ENCODE data around the gene TSHZ1. TPM values are rescaled to one million over a fixed set of nuclear protein-coding genes. Genes with fewer than 3 reads are reported as not detected.

Gene TSHZ1
- total RNA-seq, 2 experiments from 2014 or later: 5.9 to 9.5 TPM

DNA sequence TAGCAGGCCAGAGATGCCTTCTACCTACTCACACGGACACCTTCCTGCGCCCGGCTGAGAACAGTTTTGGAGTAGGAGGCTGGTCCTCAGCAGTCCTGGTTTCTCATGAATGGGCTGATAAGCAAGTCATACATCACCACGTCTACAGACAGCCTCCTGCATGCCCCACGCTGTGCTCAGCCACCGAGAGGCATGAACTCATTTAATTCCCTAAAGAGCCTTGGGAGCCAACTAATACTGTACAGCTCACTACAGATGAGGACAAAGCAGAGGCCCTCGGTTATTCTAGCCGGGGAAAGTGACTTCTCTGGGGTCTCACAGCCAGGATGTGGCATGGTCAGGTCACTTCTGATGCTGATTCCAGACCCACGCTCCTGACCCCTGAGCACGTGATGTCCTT is 105.6 kb downstream of the TSHZ1 start:
- Histone ChIP-seq H2AFZ (ENCODE audit: low read length) (no peak overlapping the region), H3K79me2 (ENCODE audit: insufficient read depth, low read depth, low read length) (no peaks in the 10 kb centered on the region), H3K4me1 (ENCODE audit: insufficient read depth, low read length, poor library complexity, severe bottlenecking) (no peaks in the 10 kb centered on the region), H3K9me3 (ENCODE audit: low read length) (no peaks in the 10 kb centered on the region), H3K36me3 (ENCODE audit: insufficient read depth, low read length) (no peaks in the 10 kb centered on the region), H4K20me1 (ENCODE audit: insufficient read depth, low read length) (no peaks in the 10 kb centered on the region), H3K9me2 (ENCODE audit: insufficient read depth, low read length) (no peaks in the 10 kb centered on the region), H3K27ac (ENCODE audit: low read depth, low read length, poor library complexity, severe bottlenecking) (no peak overlapping the region), H3K4me2 (ENCODE audit: low read length) (no peak overlapping the region), H3K4me3 (ENCODE audit: low read depth, low read length, poor library complexity, severe bottlenecking) (no peak overlapping the region)
- ChIA-PET POLR2A (interaction anchor here (0.6 kb wide), 1 partner anchor 16 kb away, joined by 3 read pairs; no protein-coding TSS in a partner anchor), CTCF (ENCODE audit: unreplicated experiment) (no interaction called here)
- DNase-seq (ENCODE audit: low spot score): no peak
- BruUV-seq (replicated peaks): no TSS peak
- intact Hi-C loops (cut with micrococcal nuclease; ENCODE audit: unreplicated experiment): no loop called here
- TF ChIP-seq EZH2phosphoT487 (IDR thresholded peaks at IDR 0.05; ENCODE audit: borderline replicate concordance, low read depth, low read length): no peak
- TF ChIP-seq, protein P1, sequence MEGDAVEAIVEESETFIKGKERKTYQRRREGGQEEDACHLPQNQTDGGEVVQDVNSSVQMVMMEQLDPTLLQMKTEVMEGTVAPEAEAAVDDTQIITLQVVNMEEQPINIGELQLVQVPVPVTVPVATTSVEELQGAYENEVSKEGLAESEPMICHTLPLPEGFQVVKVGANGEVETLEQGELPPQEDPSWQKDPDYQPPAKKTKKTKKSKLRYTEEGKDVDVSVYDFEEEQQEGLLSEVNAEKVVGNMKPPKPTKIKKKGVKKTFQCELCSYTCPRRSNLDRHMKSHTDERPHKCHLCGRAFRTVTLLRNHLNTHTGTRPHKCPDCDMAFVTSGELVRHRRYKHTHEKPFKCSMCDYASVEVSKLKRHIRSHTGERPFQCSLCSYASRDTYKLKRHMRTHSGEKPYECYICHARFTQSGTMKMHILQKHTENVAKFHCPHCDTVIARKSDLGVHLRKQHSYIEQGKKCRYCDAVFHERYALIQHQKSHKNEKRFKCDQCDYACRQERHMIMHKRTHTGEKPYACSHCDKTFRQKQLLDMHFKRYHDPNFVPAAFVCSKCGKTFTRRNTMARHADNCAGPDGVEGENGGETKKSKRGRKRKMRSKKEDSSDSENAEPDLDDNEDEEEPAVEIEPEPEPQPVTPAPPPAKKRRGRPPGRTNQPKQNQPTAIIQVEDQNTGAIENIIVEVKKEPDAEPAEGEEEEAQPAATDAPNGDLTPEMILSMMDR (conservative IDR thresholded peaks at IDR 0.05; ENCODE audit: low read length): no peak

DNA sequence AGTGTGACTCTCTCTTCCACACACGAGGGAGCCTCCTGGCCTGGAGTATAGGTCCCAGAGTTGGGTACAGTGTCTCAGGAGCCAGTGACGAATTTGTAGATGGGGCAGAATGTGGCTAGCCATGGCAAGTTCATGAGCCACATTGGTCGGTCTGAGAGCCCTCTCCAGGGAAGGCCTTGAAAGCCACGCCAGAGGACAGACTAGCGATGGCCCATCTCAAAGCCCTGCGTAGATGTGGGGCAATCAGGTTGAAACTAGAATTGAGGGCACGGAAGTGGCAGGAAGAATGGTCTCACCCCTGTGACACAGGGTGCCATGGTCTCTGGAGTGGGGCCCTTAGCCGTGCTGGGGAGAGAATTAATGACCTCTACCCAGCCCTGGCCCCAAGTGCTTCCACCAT is 106.2 kb downstream of the TSHZ1 start:
- BruUV-seq (replicated peaks): no TSS peak
- Histone ChIP-seq H2AFZ (ENCODE audit: low read length) (no peak overlapping the region), H3K4me2 (ENCODE audit: low read length) (no peak overlapping the region), H4K20me1 (ENCODE audit: insufficient read depth, low read length) (no peaks in the 10 kb centered on the region), H3K4me1 (ENCODE audit: insufficient read depth, low read length, poor library complexity, severe bottlenecking) (no peaks in the 10 kb centered on the region), H3K36me3 (ENCODE audit: insufficient read depth, low read length) (no peaks in the 10 kb centered on the region), H3K9me2 (ENCODE audit: insufficient read depth, low read length) (no peaks in the 10 kb centered on the region), H3K79me2 (ENCODE audit: insufficient read depth, low read depth, low read length) (no peaks in the 10 kb centered on the region), H3K27ac (ENCODE audit: low read depth, low read length, poor library complexity, severe bottlenecking) (no peak overlapping the region), H3K4me3 (ENCODE audit: low read depth, low read length, poor library complexity, severe bottlenecking) (no peak overlapping the region), H3K9me3 (ENCODE audit: low read length) (no peaks in the 10 kb centered on the region)
- DNase-seq (ENCODE audit: low spot score): no peak
- POLR2A ChIA-PET: no interaction called here
- intact Hi-C loops (cut with micrococcal nuclease; ENCODE audit: unreplicated experiment): no loop called here
- CTCF ChIA-PET (ENCODE audit: unreplicated experiment): no interaction called here
- TF ChIP-seq EZH2phosphoT487 (IDR thresholded peaks at IDR 0.05; ENCODE audit: borderline replicate concordance, low read depth, low read length): no peak
- TF ChIP-seq, protein P1 (conservative IDR thresholded peaks at IDR 0.05; ENCODE audit: low read length): no peak

DNA sequence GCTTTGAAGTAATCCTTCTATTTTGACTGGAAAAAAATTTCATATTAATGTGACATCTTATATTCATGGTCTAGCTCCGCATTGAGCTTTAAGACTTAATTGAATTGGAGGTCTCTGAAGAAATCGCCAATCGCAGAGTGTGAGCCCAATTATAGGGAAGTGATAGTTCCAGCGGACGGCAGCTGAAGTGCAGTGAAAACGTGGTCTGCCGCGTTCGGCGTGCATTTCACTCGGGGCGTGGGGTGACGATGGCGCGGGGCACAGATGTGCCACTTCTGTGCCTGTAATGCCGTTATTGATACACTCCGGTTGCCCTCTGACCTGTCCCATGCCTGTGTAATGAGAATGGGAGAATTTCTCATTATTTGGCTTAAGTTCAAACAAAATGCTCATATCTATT is 106.7 kb downstream of the TSHZ1 start:
- TF ChIP-seq, protein P1 (conservative IDR thresholded peaks at IDR 0.05; ENCODE audit: low read length): no peak
- no peak for TF ChIP-seq EZH2phosphoT487 (IDR thresholded peaks at IDR 0.05; ENCODE audit: borderline replicate concordance, low read depth, low read length)
- H3K9me3 ChIP-seq (ENCODE audit: low read length): no peaks in the 10 kb centered on the region
- intact Hi-C loops (cut with micrococcal nuclease; ENCODE audit: unreplicated experiment): no loop called here
- ChIA-PET POLR2A (no interaction called here), CTCF (ENCODE audit: unreplicated experiment) (no interaction called here)
- BruUV-seq (replicated peaks): no TSS peak
- no peak overlapping the region for H3K4me3 ChIP-seq (ENCODE audit: low read depth, low read length, poor library complexity, severe bottlenecking)
- H2AFZ ChIP-seq (ENCODE audit: low read length): no peak overlapping the region
- no peaks in the 10 kb centered on the region for H3K36me3 ChIP-seq (ENCODE audit: insufficient read depth, low read length)
- no peaks in the 10 kb centered on the region for H3K4me1 ChIP-seq (ENCODE audit: insufficient read depth, low read length, poor library complexity, severe bottlenecking)
- no peaks in the 10 kb centered on the region for H3K9me2 ChIP-seq (ENCODE audit: insufficient read depth, low read length)
- no peak overlapping the region for H3K4me2 ChIP-seq (ENCODE audit: low read length)
- no peak for DNase-seq (ENCODE audit: low spot score)
- no peaks in the 10 kb centered on the region for H4K20me1 ChIP-seq (ENCODE audit: insufficient read depth, low read length)
- no peaks in the 10 kb centered on the region for H3K79me2 ChIP-seq (ENCODE audit: insufficient read depth, low read depth, low read length)
- H3K27ac ChIP-seq (ENCODE audit: low read depth, low read length, poor library complexity, severe bottlenecking): no peak overlapping the region
